ENCODE results near the gene GZMM.

DNA sequence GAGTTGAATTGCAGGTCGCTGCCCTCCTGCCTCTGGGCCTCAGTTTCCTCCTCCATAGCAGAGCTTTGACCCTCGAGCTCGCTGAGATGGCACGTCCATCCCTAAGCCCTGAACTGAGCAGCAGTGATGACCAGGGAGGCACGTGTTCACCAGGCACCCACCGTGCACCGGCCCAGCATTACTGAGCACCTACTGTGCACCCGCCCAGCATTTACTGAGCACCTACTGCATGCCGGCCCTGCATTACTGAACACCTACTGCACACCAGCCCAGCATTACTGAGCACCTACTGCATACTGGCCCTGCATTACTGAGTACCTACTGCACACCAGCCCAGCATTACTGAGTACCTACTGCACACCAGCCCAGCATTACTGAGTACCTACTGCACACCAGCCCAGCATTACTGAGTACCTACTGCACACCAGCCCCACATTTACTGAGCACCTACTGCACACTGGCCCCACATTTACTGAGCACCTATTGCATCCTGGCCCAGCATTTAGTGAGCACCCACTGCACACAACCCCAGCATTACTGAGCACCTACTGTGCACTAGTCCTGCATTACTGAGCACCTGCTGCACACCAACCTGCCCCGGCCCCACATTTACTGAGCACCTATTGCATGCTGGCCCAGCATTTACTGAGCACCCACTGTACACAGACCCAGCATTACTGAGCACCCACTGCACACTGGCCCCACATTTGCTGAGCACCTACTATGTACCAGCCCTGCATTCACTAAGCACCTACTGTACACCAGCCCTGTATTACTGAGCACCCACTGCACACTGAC is 30.3 kb upstream of the GZMM start:
- no peak for TF ChIP-seq POLR2A (IDR thresholded peaks at IDR 0.05)
- TF ChIP-seq, protein P1, sequence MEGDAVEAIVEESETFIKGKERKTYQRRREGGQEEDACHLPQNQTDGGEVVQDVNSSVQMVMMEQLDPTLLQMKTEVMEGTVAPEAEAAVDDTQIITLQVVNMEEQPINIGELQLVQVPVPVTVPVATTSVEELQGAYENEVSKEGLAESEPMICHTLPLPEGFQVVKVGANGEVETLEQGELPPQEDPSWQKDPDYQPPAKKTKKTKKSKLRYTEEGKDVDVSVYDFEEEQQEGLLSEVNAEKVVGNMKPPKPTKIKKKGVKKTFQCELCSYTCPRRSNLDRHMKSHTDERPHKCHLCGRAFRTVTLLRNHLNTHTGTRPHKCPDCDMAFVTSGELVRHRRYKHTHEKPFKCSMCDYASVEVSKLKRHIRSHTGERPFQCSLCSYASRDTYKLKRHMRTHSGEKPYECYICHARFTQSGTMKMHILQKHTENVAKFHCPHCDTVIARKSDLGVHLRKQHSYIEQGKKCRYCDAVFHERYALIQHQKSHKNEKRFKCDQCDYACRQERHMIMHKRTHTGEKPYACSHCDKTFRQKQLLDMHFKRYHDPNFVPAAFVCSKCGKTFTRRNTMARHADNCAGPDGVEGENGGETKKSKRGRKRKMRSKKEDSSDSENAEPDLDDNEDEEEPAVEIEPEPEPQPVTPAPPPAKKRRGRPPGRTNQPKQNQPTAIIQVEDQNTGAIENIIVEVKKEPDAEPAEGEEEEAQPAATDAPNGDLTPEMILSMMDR (IDR thresholded peaks at IDR 0.05): no peak
